Measurements from ENCODE around the gene PTPRN2.

PTPRN2 gene

DNA sequence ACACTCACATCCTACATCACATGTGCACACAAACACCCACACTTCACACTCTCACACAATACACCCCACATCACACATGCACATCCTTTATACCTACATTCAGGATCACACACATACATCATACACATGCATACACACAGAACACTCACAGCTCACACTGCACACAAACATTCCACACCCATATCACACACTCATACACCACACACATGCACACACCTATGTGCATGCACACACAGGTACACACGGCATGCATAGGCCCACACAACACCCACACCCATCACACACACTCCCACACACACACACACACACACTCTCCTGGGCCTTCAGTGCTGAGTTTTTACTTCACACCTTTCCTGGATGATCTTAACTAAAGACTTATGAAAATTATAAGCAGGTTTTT lies 1030.4 kb downstream of the PTPRN2 start:
- TF ChIP-seq, protein P1, sequence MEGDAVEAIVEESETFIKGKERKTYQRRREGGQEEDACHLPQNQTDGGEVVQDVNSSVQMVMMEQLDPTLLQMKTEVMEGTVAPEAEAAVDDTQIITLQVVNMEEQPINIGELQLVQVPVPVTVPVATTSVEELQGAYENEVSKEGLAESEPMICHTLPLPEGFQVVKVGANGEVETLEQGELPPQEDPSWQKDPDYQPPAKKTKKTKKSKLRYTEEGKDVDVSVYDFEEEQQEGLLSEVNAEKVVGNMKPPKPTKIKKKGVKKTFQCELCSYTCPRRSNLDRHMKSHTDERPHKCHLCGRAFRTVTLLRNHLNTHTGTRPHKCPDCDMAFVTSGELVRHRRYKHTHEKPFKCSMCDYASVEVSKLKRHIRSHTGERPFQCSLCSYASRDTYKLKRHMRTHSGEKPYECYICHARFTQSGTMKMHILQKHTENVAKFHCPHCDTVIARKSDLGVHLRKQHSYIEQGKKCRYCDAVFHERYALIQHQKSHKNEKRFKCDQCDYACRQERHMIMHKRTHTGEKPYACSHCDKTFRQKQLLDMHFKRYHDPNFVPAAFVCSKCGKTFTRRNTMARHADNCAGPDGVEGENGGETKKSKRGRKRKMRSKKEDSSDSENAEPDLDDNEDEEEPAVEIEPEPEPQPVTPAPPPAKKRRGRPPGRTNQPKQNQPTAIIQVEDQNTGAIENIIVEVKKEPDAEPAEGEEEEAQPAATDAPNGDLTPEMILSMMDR (IDR thresholded peaks at IDR 0.05) = no peak
- H3K4me1 ChIP-seq = no peaks in the 10 kb centered on the region
- no peak overlapping the region for H3K4me2 ChIP-seq (ENCODE audit: low read length)
- no peaks in the 10 kb centered on the region for H3K36me3 ChIP-seq (ENCODE audit: control insufficient read depth, insufficient read depth, low read length)
- no peaks in the 10 kb centered on the region for H3K9me3 ChIP-seq (ENCODE audit: control insufficient read depth, low read length)
- no peak overlapping the region for H3K9ac ChIP-seq
- no peaks in the 10 kb centered on the region for H3K79me2 ChIP-seq
- H2AFZ ChIP-seq = no peak overlapping the region
- H3K4me3 ChIP-seq (ENCODE audit: low read depth, low read length) = no peak overlapping the region
- no peaks in the 10 kb centered on the region for H3K27me3 ChIP-seq (ENCODE audit: control insufficient read depth, insufficient read depth, low read length)
- no peak overlapping the region for H3K27ac ChIP-seq

DNA sequence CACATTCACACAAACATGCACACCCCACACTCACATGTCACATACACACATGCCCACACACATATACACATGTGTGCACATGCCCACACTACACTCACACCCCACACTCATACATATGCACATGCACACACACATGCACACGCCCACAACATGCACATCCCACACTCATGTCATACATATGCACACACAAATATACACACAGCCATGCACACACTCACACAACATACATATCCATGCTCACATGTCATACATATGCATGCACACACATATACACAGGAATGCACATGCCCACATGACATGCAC lies 1031.0 kb downstream of the PTPRN2 start:
- H3K36me3 ChIP-seq (ENCODE audit: control insufficient read depth, insufficient read depth, low read length) = no peaks in the 10 kb centered on the region
- no peaks in the 10 kb centered on the region for H3K9me3 ChIP-seq (ENCODE audit: control insufficient read depth, low read length)
- H3K4me3 ChIP-seq (ENCODE audit: low read depth, low read length) = no peak overlapping the region
- H3K9ac ChIP-seq = no peak overlapping the region
- no peak overlapping the region for H3K4me2 ChIP-seq (ENCODE audit: low read length)
- no peaks in the 10 kb centered on the region for H3K27me3 ChIP-seq (ENCODE audit: control insufficient read depth, insufficient read depth, low read length)
- no peaks in the 10 kb centered on the region for H3K4me1 ChIP-seq
- TF ChIP-seq, protein P1 (IDR thresholded peaks at IDR 0.05) = no peak
- H2AFZ ChIP-seq = no peak overlapping the region
- no peak overlapping the region for H3K27ac ChIP-seq
- H3K79me2 ChIP-seq = no peaks in the 10 kb centered on the region

DNA sequence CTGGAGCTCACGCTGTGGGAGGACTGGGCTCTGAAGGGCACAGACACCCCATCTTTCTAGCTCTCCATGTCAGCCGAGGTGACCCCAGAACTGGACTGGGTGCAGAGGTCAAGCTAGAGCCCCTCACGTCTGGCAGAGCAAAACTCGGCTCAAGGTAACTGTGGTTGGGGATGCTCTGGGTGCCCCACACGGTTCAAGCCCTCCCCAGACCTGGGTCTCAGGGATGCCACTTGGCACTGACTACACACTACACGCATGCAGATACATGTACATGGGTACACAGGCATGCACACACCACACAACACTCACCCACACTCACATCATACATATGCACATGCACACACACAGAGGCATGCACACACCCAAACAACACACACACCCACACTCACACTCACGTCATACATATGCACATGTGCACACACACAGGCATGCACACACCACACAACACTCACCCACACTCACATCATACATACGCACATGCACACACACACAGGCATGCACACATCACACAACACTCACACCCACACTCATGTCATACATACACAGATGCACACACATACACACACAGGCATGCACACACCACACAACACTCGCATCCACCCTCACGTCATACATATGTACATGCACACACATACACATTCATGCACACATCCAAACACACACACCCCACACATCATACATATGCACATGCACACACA lies 1031.5 kb downstream of the PTPRN2 start:
- TF ChIP-seq, protein P1 (IDR thresholded peaks at IDR 0.05) = no peak
- H3K27me3 ChIP-seq (ENCODE audit: control insufficient read depth, insufficient read depth, low read length) = no peaks in the 10 kb centered on the region
- H3K27ac ChIP-seq = no peak overlapping the region
- H3K79me2 ChIP-seq = no peaks in the 10 kb centered on the region
- no peak overlapping the region for H3K9ac ChIP-seq
- H3K36me3 ChIP-seq (ENCODE audit: control insufficient read depth, insufficient read depth, low read length) = no peaks in the 10 kb centered on the region
- no peak overlapping the region for H3K4me2 ChIP-seq (ENCODE audit: low read length)
- no peaks in the 10 kb centered on the region for H3K9me3 ChIP-seq (ENCODE audit: control insufficient read depth, low read length)
- H3K4me1 ChIP-seq = no peaks in the 10 kb centered on the region
- H3K4me3 ChIP-seq (ENCODE audit: low read depth, low read length) = no peak overlapping the region
- H2AFZ ChIP-seq = no peak overlapping the region

DNA sequence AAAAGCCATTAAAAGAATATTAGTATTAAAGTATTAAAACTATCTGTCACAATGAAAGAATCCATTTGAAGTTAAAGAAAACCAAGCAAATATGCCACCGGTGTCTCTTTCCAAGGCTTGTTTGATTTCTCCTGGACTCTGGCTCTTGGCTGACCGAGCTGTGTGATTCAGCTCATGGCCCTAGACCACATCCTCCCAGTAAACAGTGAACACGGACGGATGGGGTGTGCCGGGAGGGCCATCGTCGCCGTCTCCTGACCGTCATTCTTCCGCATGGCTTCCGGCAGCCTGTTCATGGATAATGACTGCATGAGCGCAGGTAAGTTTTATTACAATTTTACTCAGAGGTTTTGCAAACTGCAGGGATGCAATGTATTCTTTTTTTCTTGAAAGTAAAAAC lies 1032.3 kb downstream of the PTPRN2 start:
- no peaks in the 10 kb centered on the region for H3K4me1 ChIP-seq
- no peaks in the 10 kb centered on the region for H3K79me2 ChIP-seq
- H3K9ac ChIP-seq = no peak overlapping the region
- no peak overlapping the region for H3K4me3 ChIP-seq (ENCODE audit: low read depth, low read length)
- H3K9me3 ChIP-seq (ENCODE audit: control insufficient read depth, low read length) = no peaks in the 10 kb centered on the region
- H3K27me3 ChIP-seq (ENCODE audit: control insufficient read depth, insufficient read depth, low read length) = no peaks in the 10 kb centered on the region
- H3K27ac ChIP-seq = no peak overlapping the region
- no peak overlapping the region for H3K4me2 ChIP-seq (ENCODE audit: low read length)
- H3K36me3 ChIP-seq (ENCODE audit: control insufficient read depth, insufficient read depth, low read length) = no peaks in the 10 kb centered on the region
- TF ChIP-seq, protein P1 (IDR thresholded peaks at IDR 0.05) = no peak
- no peak overlapping the region for H2AFZ ChIP-seq

Measured in parathyroid adenoma (tissue), 2 donors.